SK-N-SH (cell line): ENCODE measurements around the gene CD79A. TPM values are rescaled to one million over a fixed set of nuclear protein-coding genes. Genes with fewer than 3 reads are reported as not detected.

ENCODE experiments used
- CTCF ChIA-PET: fragments of 300-600, 350-600 bp; formaldehyde crosslinking; extraction: SDS; loops from one replicate; lab custom pipeline; 2021; lab: Yijun Ruan, JAX
- POLR2A ChIA-PET: fragments of 350-600 bp; sonication (Branson Sonifier 250); formaldehyde crosslinking; extraction: SDS; loops from one replicate; lab custom pipeline; 2020; ENCODE audit warnings: antibody characterized with exemption, inconsistent platforms; lab: Yijun Ruan, JAX
- DNase-seq: peaks from one replicate; pipeline ENCODE4 v3.0.0; 2012
- H2AFZ ChIP-seq: fragments of 200-600 bp; sonication (generic); 2 replicates; pipeline ENCODE4 v1.8.1; 2016; ENCODE audit warnings: antibody characterized with exemption, mild to moderate bottlenecking, low read depth
- H3F3A ChIP-seq: fragments of 200-600 bp; sonication (generic); replicated peaks from 2 replicates; pipeline ENCODE3; 2016; ENCODE audit warnings: antibody characterized with exemption, mild to moderate bottlenecking; ENCODE audit not compliant: insufficient read depth
- H3K27ac ChIP-seq, 2 experiments: fragments of 200-500 bp in 1 of 2; fragments of 200-600 bp in 1 of 2; sonication (Bioruptor generic) in 1 of 2; sonication (generic), shearing (Covaris generic) in 1 of 2; 2 replicates each; pipeline versions ENCODE4 v1.5.1 to v1.6.1; 2014 to 2016; ENCODE audit warnings: low read depth in 2 of 2, inconsistent platforms in 1 of 2, low read length in 1 of 2, mild to moderate bottlenecking in 1 of 2, mixed read lengths in 1 of 2
- H3K27me3 ChIP-seq: fragments of 200-600 bp; sonication (generic), shearing (Covaris generic); 2 replicates; pipeline ENCODE4 v1.6.1; 2016; ENCODE audit warnings: mixed run types; ENCODE audit not compliant: insufficient read depth
- H3K36me3 ChIP-seq, 2 experiments: fragments of 200-500 bp in 1 of 2; fragments of 200-600 bp in 1 of 2; sonication (Bioruptor generic) in 1 of 2; sonication (generic) in 1 of 2; replicated peaks in 1 of 2; 2 replicates each; pipeline versions ENCODE3 to v1.5.1; 2014 to 2016; ENCODE audit warnings: low read length in 1 of 2, mild to moderate bottlenecking in 1 of 2; ENCODE audit not compliant: insufficient read depth in 2 of 2, control insufficient read depth in 1 of 2
- H3K4me1 ChIP-seq, 2 experiments: fragments of 200-500 bp in 1 of 2; fragments of 200-600 bp in 1 of 2; sonication (Bioruptor generic) in 1 of 2; sonication (generic), shearing (Covaris generic) in 1 of 2; 2 replicates each; pipeline versions ENCODE4 v1.5.1 to v1.6.1; 2014 to 2016; ENCODE audit warnings: low read depth in 1 of 2, low read length in 1 of 2, mixed run types in 1 of 2; ENCODE audit not compliant: insufficient read depth in 2 of 2, control insufficient read depth in 1 of 2
- H3K4me2 ChIP-seq: fragments of 200-600 bp; sonication (generic), shearing (Covaris generic); 2 replicates; pipeline ENCODE4 v1.6.1; 2017; ENCODE audit warnings: mixed run types
- H3K4me3 ChIP-seq, 2 experiments: fragments of 200-500 bp in 1 of 2; fragments of 200-600 bp in 1 of 2; sonication (Bioruptor generic) in 1 of 2; sonication (generic), shearing (Covaris generic) in 1 of 2; 2 replicates each; pipeline versions ENCODE4 v1.5.1 to v1.8.1; 2014 to 2016; ENCODE audit warnings: low read depth in 2 of 2, inconsistent platforms in 1 of 2, low read length in 1 of 2, mild to moderate bottlenecking in 1 of 2, mixed read lengths in 1 of 2, moderate library complexity in 1 of 2
- H3K79me2 ChIP-seq: fragments of 200-600 bp; sonication (generic); 2 replicates; pipeline ENCODE4 v1.8.1; 2017; ENCODE audit warnings: mild to moderate bottlenecking; ENCODE audit not compliant: insufficient read depth
- H3K9ac ChIP-seq: fragments of 200-600 bp; sonication (generic); 2 replicates; pipeline ENCODE4 v1.6.1; 2017; ENCODE audit warnings: mixed run types
- H3K9me2 ChIP-seq: fragments of 200-600 bp; sonication (generic); 2 replicates; pipeline ENCODE4 v1.6.1; 2017; ENCODE audit warnings: mixed run types
- H3K9me3 ChIP-seq: fragments of 200-600 bp; sonication (generic); 2 replicates; pipeline ENCODE4 v1.6.1; 2017; ENCODE audit warnings: mixed run types, mild to moderate bottlenecking, moderate library complexity
- H4K20me1 ChIP-seq: fragments of 200-600 bp; sonication (generic); 2 replicates; pipeline ENCODE4 v1.6.1; 2017; ENCODE audit warnings: mild to moderate bottlenecking, mixed run types; ENCODE audit not compliant: insufficient read depth
- EP300 ChIP-seq, 2 experiments: IDR thresholded peaks; 2 replicates each; pipeline versions ENCODE4 v1.4.0 to v1.6.1; 2012; ENCODE audit warnings: borderline replicate concordance in 1 of 2, low read depth in 1 of 2, low read length in 1 of 2
- FOSL2 ChIP-seq: IDR thresholded peaks from 2 replicates; pipeline ENCODE4 v1.4.0; 2012; ENCODE audit warnings: low read depth, mild to moderate bottlenecking, moderate library complexity, borderline replicate concordance
- FOXM1 ChIP-seq: IDR thresholded peaks from 2 replicates; pipeline ENCODE4 v1.4.0; 2012; ENCODE audit warnings: low read depth, mild to moderate bottlenecking
- GATA2 ChIP-seq: sonication (generic); formaldehyde crosslinking; IDR thresholded peaks from 2 replicates; pipeline ENCODE4 v1.5.0; 2020; ENCODE audit warnings: mild to moderate bottlenecking, missing genetic modification reagents
- MEF2A ChIP-seq: IDR thresholded peaks from 2 replicates; pipeline ENCODE4 v1.4.0; 2012; ENCODE audit warnings: low read depth, borderline replicate concordance
- NFIC ChIP-seq: IDR thresholded peaks from 2 replicates; pipeline ENCODE4 v1.4.0; 2012; ENCODE audit warnings: borderline replicate concordance
- NRF1 ChIP-seq: IDR thresholded peaks from 2 replicates; pipeline ENCODE4 v1.6.1; 2012; ENCODE audit warnings: low read depth, mild to moderate bottlenecking, low read length
- PBX3 ChIP-seq: IDR thresholded peaks from 2 replicates; pipeline ENCODE4; 2012
- RCOR1 ChIP-seq: fragments of 150-350 bp; IDR thresholded peaks from 2 replicates; pipeline ENCODE4 v1.6.1; 2017; ENCODE audit warnings: antibody characterized with exemption, low read length
- REST ChIP-seq: IDR thresholded peaks from 2 replicates; pipeline ENCODE4 v1.6.1; 2012; ENCODE audit warnings: mild to moderate bottlenecking, low read depth, low read length, moderate library complexity
- RXRA ChIP-seq: IDR thresholded peaks from 2 replicates; pipeline ENCODE4 v1.4.0; 2012; ENCODE audit warnings: low read depth, mild to moderate bottlenecking, borderline replicate concordance
- WGBS: methylation state at CpG from one replicate; pipeline ENCODE4 v1.1.6; 2017; ENCODE audit warnings: low lambda C conversion rate; 5-methylcytosine and 5-hydroxymethylcytosine counted together
- polyA plus RNA-seq, 3 experiments: library from polyadenylated mRNA; depleted of rRNA; stranded (reverse); fragments of >200 nt; gene quantifications; 2 replicates each; pipeline ENCODE4 v1.2.3, GENCODE V29; 2012

CD79A gene
- polyA plus RNA-seq, 1 of the 3 experiments (the other 2 are of a cell fraction) = 0.20 TPM

- Histone ChIP-seq H3K4me2 (no peak overlapping the region), H3K4me1 (no peaks in the 10 kb centered on the region), H3K9me3 (no peaks in the 10 kb centered on the region), H3K79me2 (no peaks in the 10 kb centered on the region), H4K20me1 (no peaks in the 10 kb centered on the region), H3K4me3 (no peak overlapping the region), H3K36me3 (peaks cover 21 to 49% of the 10 kb centered on the region in 2 experiments), H3K27ac (no peak overlapping the region), H3K27me3 (no peaks in the 10 kb centered on the region), H2AFZ (no peak overlapping the region), H3F3A (no peaks in the 10 kb centered on the region), H3K9ac (no peak overlapping the region), H3K9me2 (no peaks in the 10 kb centered on the region)
- no peak for DNase-seq
- ChIA-PET POLR2A (interaction anchor here (0.5 to 0.8 kb wide), 2 partner anchors 12 to 13 kb away, joined by 3 read pairs; no protein-coding TSS in a partner anchor), CTCF (interaction anchor here (0.9 kb wide), 1 partner anchor 12 kb away, joined by 3 read pairs; no protein-coding TSS in a partner anchor)
- TF ChIP-seq NFIC = no peak
- no peak for TF ChIP-seq FOSL2
- no peak for TF ChIP-seq NRF1
- TF ChIP-seq RCOR1 = no peak
- TF ChIP-seq FOXM1 = no peak
- 93% methylated on average over 13 of the region's 15 CpGs for WGBS
These were observed 21.2 kb downstream of the CD79A start for GRCh38 chr19:41898235-41898634.

GRCh38 chr19:41901707-41902360, 24.8 kb downstream of the CD79A start:
- no peak overlapping the region for H3K9ac ChIP-seq
- DNase-seq = no peak
- ChIA-PET POLR2A (no interaction called here), CTCF (interaction anchor here (0.8 to 1.9 kb wide), 4 partner anchors 9 to 49 kb away, joined by 3 to 7 read pairs (median 4); no protein-coding TSS in a partner anchor)
- H3K79me2 ChIP-seq = no peaks in the 10 kb centered on the region
- 0 out of 2 replicates have a peak, but pooled peaks cover 5% of the 10 kb centered on the region for H4K20me1 ChIP-seq
- TF ChIP-seq RXRA (no peak), GATA2 (CRISPR knock-in tag) (no peak), MEF2A (no peak), PBX3 (no peak), EP300 (IDR thresholded peaks at IDR 0.05; ENCODE audit: borderline replicate concordance in 1 of 2, low read depth in 1 of 2, low read length in 1 of 2) (no peak), REST (no peak)
- H3K27ac ChIP-seq = no peak overlapping the region
- peaks cover 22 to 63% of the 10 kb centered on the region in 2 experiments for H3K36me3 ChIP-seq
- no peak overlapping the region for H3K4me2 ChIP-seq
- peaks cover 0 to 8% of the 10 kb centered on the region in 2 experiments; a peak in 1 of 4 replicates for H3K4me1 ChIP-seq
- H3K9me3 ChIP-seq = no peaks in the 10 kb centered on the region
- H3K4me3 ChIP-seq = no peak overlapping the region
- H3K27me3 ChIP-seq = no peaks in the 10 kb centered on the region
- H2AFZ ChIP-seq = no peak overlapping the region
- 98% methylated on average over 8 of the region's 21 CpGs for WGBS
- H3K9me2 ChIP-seq = no peaks in the 10 kb centered on the region
- H3F3A ChIP-seq = no peaks in the 10 kb centered on the region
